Loucy (cell line): ENCODE results near the gene ZNF138.

Experiments used
- H2AFZ ChIP-seq: fragments of 200-600 bp; sonication (generic); 2 replicates; pipeline ENCODE4 v1.6.0; 2016; ENCODE audit warnings: antibody characterized with exemption, mild to moderate bottlenecking, low read length, moderate library complexity
- H3F3A ChIP-seq: fragments of 200-600 bp; 2 replicates; pipeline ENCODE4 v1.6.0; 2016; ENCODE audit warnings: antibody characterized with exemption, low read depth, mild to moderate bottlenecking
- H3K27me3 ChIP-seq: fragments of 200-600 bp; sonication (generic); 2 replicates; pipeline ENCODE4 v1.6.1; 2014; ENCODE audit warnings: low read length, mild to moderate bottlenecking; ENCODE audit not compliant: insufficient read depth, poor library complexity, severe bottlenecking
- H3K36me3 ChIP-seq: fragments of 200-600 bp; sonication (generic); 2 replicates; pipeline ENCODE4 v1.6.1; 2016; ENCODE audit warnings: low read length; ENCODE audit not compliant: insufficient read depth
- H3K4me1 ChIP-seq: fragments of 200-600 bp; sonication (generic); 2 replicates; pipeline ENCODE4 v1.5.1; 2014; ENCODE audit warnings: low read length, mild to moderate bottlenecking; ENCODE audit not compliant: insufficient read depth, poor library complexity, severe bottlenecking
- H3K4me2 ChIP-seq: fragments of 200-600 bp; sonication (generic); 2 replicates; pipeline ENCODE4 v1.6.0; 2014; ENCODE audit warnings: antibody characterized with exemption, low read length, low read depth, mild to moderate bottlenecking; ENCODE audit not compliant: poor library complexity, severe bottlenecking
- H3K4me3 ChIP-seq: fragments of 200-600 bp; sonication (generic); 2 replicates; pipeline ENCODE4 v1.5.1; 2014; ENCODE audit warnings: low read length, mild to moderate bottlenecking, mixed read lengths; ENCODE audit not compliant: poor library complexity, severe bottlenecking
- H3K79me2 ChIP-seq: fragments of 200-600 bp; sonication (generic); 2 replicates; pipeline ENCODE4 v1.6.1; 2014; ENCODE audit warnings: low read length; ENCODE audit not compliant: insufficient read depth
- H3K9ac ChIP-seq: fragments of 200-600 bp; sonication (generic); 2 replicates; pipeline ENCODE4 v1.6.0; 2014; ENCODE audit warnings: mild to moderate bottlenecking, low read depth, low read length, moderate library complexity; ENCODE audit not compliant: poor library complexity, severe bottlenecking
- H3K9me2 ChIP-seq: fragments of 200-600 bp; sonication (generic); replicated peaks from 2 replicates; pipeline ENCODE4 v1.6.1; 2016; ENCODE audit warnings: low read depth, low read length, mixed read lengths
- H3K9me3 ChIP-seq: fragments of 200-600 bp; sonication (generic); 2 replicates; pipeline ENCODE4 v1.6.1; 2014; ENCODE audit warnings: mild to moderate bottlenecking, antibody characterized with exemption, low read length, low read depth; ENCODE audit not compliant: insufficient read depth
- H4K20me1 ChIP-seq: fragments of 200-600 bp; sonication (generic); 2 replicates; pipeline ENCODE4 v1.6.0; 2014; ENCODE audit warnings: antibody characterized with exemption, low read length, mild to moderate bottlenecking; ENCODE audit not compliant: insufficient read depth, poor library complexity, severe bottlenecking
- CTCF ChIP-seq: fragments of 200-600 bp; sonication (generic); conservative IDR thresholded peaks from 2 replicates; pipeline ENCODE4 v1.5.1; 2014; ENCODE audit warnings: mild to moderate bottlenecking, antibody characterized with exemption, low read length
- EZH2phosphoT487 ChIP-seq: fragments of 200-600 bp; IDR thresholded peaks from 2 replicates; pipeline ENCODE4 v1.6.1; 2018; ENCODE audit warnings: antibody characterized with exemption, mild to moderate bottlenecking, moderate library complexity, borderline replicate concordance

ZNF138 gene

GRCh38 chr7:64802699-64803098 lies 8.5 kb downstream of the ZNF138 start:
- Histone ChIP-seq H3K9me2 (no peaks in the 10 kb centered on the region), H3K36me3 (peaks cover 12% of the 10 kb centered on the region), H3K27me3 (no peaks in the 10 kb centered on the region), H3K4me3 (no peak overlapping the region), H3K79me2 (peaks cover 71% of the 10 kb centered on the region), H3K9me3 (no peaks in the 10 kb centered on the region), H2AFZ (no peak overlapping the region), H3K4me2 (peak overlapping the region; percentile 62), H3K4me1 (peaks cover 30% of the 10 kb centered on the region), H4K20me1 (peaks cover 37% of the 10 kb centered on the region), H3F3A (no peaks in the 10 kb centered on the region), H3K9ac (peak overlapping the region; percentile 12)
- TF ChIP-seq EZH2phosphoT487 (no peak), CTCF (no peak)

GRCh38 chr7:64807731-64808365 lies 13.6 kb downstream of the ZNF138 start:
- Histone ChIP-seq H3K9ac (no peak overlapping the region), H2AFZ (no peak overlapping the region), H3K27me3 (no peaks in the 10 kb centered on the region), H3K4me1 (peaks cover 5% of the 10 kb centered on the region), H3K79me2 (peaks cover 20% of the 10 kb centered on the region), H3F3A (no peaks in the 10 kb centered on the region), H3K9me3 (no peaks in the 10 kb centered on the region), H3K4me3 (no peak overlapping the region), H3K36me3 (peaks cover 13% of the 10 kb centered on the region; the same call in 1 of the 2 replicates), H3K9me2 (no peaks in the 10 kb centered on the region), H4K20me1 (peaks cover 7% of the 10 kb centered on the region), H3K4me2 (no peak overlapping the region)
- TF ChIP-seq EZH2phosphoT487 (no peak), CTCF (no peak)

GRCh38 chr7:64811767-64812166 lies 17.5 kb downstream of the ZNF138 start:
- TF ChIP-seq EZH2phosphoT487 (no peak), CTCF (no peak)
- Histone ChIP-seq H3K9me2 (no peaks in the 10 kb centered on the region), H3K4me1 (no peaks in the 10 kb centered on the region), H3K4me3 (no peak overlapping the region), H3K27me3 (no peaks in the 10 kb centered on the region), H3K9ac (no peak overlapping the region), H2AFZ (no peak overlapping the region), H3K79me2 (no peaks in the 10 kb centered on the region), H3F3A (no peaks in the 10 kb centered on the region), H3K4me2 (no peak overlapping the region), H3K36me3 (peaks cover 13% of the 10 kb centered on the region; the same call in 1 of the 2 replicates), H3K9me3 (no peaks in the 10 kb centered on the region), H4K20me1 (no peaks in the 10 kb centered on the region)
